Trophoblast cell (in vitro differentiated cells and primary cell): ENCODE results near the gene GATAD1.
A peak's percentile ranks its signal among the peaks of the same experiment; 100 is the strongest.

Source experiments
- DNase-seq, 2 donors: peaks; one replicate each; pipeline ENCODE4 v3.0.0-alpha.2; 2016
- H2AFZ ChIP-seq: 2 replicates; pipeline ENCODE4 v1.6.1; 2013; ENCODE audit warnings: low read length, moderate library complexity, mild to moderate bottlenecking; ENCODE audit not compliant: insufficient read depth, poor library complexity
- H2AK5ac ChIP-seq: 2 replicates; pipeline ENCODE4 v1.6.1; 2013; ENCODE audit warnings: mild to moderate bottlenecking, low read length
- H2BK120ac ChIP-seq: 2 replicates; pipeline ENCODE4 v1.6.1; 2013; ENCODE audit warnings: low read length, mild to moderate bottlenecking, moderate library complexity; ENCODE audit not compliant: insufficient read depth, poor library complexity
- H2BK12ac ChIP-seq: 2 replicates; pipeline ENCODE4 v1.6.1; 2013; ENCODE audit warnings: mild to moderate bottlenecking, low read length, moderate library complexity
- H2BK5ac ChIP-seq: 2 replicates; pipeline ENCODE4 v1.6.1; 2013; ENCODE audit warnings: low read length, low read depth, moderate library complexity, mild to moderate bottlenecking; ENCODE audit not compliant: poor library complexity
- H3K14ac ChIP-seq: 2 replicates; pipeline ENCODE4 v1.6.1; 2013; ENCODE audit warnings: mild to moderate bottlenecking, low read length
- H3K18ac ChIP-seq: 2 replicates; pipeline ENCODE4 v1.6.1; 2013; ENCODE audit warnings: mild to moderate bottlenecking, low read length
- H3K23ac ChIP-seq: 2 replicates; pipeline ENCODE4 v1.6.1; 2013; ENCODE audit warnings: low read length
- H3K27ac ChIP-seq: 2 replicates; pipeline ENCODE4 v1.5.1; 2013; ENCODE audit warnings: low read depth, mild to moderate bottlenecking, inconsistent platforms, low read length, moderate library complexity
- H3K27me3 ChIP-seq: 2 replicates; pipeline ENCODE4 v1.6.1; 2013; ENCODE audit warnings: inconsistent platforms, mild to moderate bottlenecking, low read length, moderate library complexity; ENCODE audit not compliant: insufficient read depth
- H3K36me3 ChIP-seq, 2 experiments: 1 replicate in 1 of 2; 2 replicates in 1 of 2; pipeline ENCODE4 v1.6.1; 2013; ENCODE audit warnings: low read length in 2 of 2, mild to moderate bottlenecking in 2 of 2, moderate library complexity in 1 of 2; ENCODE audit not compliant: insufficient read depth in 2 of 2, control insufficient read depth in 1 of 2
- H3K4ac ChIP-seq: 2 replicates; pipeline ENCODE4 v1.6.1; 2013; ENCODE audit warnings: low read depth, mild to moderate bottlenecking, low read length, moderate library complexity
- H3K4me1 ChIP-seq, 2 experiments: 1 replicate in 1 of 2; 2 replicates in 1 of 2; pipeline ENCODE4 v1.6.1; 2013; ENCODE audit warnings: low read length in 2 of 2, mild to moderate bottlenecking in 2 of 2, moderate library complexity in 1 of 2; ENCODE audit not compliant: insufficient read depth in 2 of 2, control insufficient read depth in 1 of 2
- H3K4me2 ChIP-seq: 2 replicates; pipeline ENCODE4 v1.6.1; 2013; ENCODE audit warnings: inconsistent platforms, mild to moderate bottlenecking, low read length, moderate library complexity
- H3K4me3 ChIP-seq: 2 replicates; pipeline ENCODE4 v1.5.1; 2013; ENCODE audit warnings: mild to moderate bottlenecking, low read depth, low read length, inconsistent platforms
- H3K79me1 ChIP-seq: one replicate; pipeline ENCODE4 v1.6.1; 2013; ENCODE audit warnings: low read length
- H3K79me2 ChIP-seq: 2 replicates; pipeline ENCODE4 v1.6.1; 2013; ENCODE audit warnings: low read length, mild to moderate bottlenecking; ENCODE audit not compliant: control insufficient read depth, insufficient read depth, poor library complexity
- H3K9ac ChIP-seq: 2 replicates; pipeline ENCODE4 v1.6.1; 2013; ENCODE audit warnings: mild to moderate bottlenecking, low read length
- H3K9me3 ChIP-seq: 2 replicates; pipeline ENCODE4 v1.6.1; 2013; ENCODE audit warnings: low read depth, mild to moderate bottlenecking, control low read depth, inconsistent platforms, low read length; ENCODE audit not compliant: insufficient read depth
- H4K12ac ChIP-seq: 2 replicates; pipeline ENCODE4 v1.6.1; 2013; ENCODE audit warnings: low read depth, mild to moderate bottlenecking, low read length, moderate library complexity
- H4K8ac ChIP-seq: 2 replicates; pipeline ENCODE4 v1.6.1; 2013; ENCODE audit warnings: low read depth, mild to moderate bottlenecking, low read length, moderate library complexity
- H4K91ac ChIP-seq: one replicate; pipeline ENCODE4 v1.6.1; 2013; ENCODE audit warnings: low read depth, mild to moderate bottlenecking, low read length, moderate library complexity
- WGBS: extraction: QIAGEN DNeasy Blood & Tissue Kit; methylation state at CpG from one replicate; pipeline ENCODE4 v1.1.7; 2013; ENCODE audit warnings: missing lambda C conversion rate; ENCODE audit not compliant: insufficient read length, insufficient coverage; ENCODE audit errors: extremely low coverage; 5-methylcytosine and 5-hydroxymethylcytosine counted together

Gene GATAD1

GRCh38 chr7:92421676-92422435, 25.4 kb upstream of the GATAD1 start:
- no peak overlapping the region for H3K4me3 ChIP-seq
- H3K23ac ChIP-seq: no peak overlapping the region
- peaks cover 7% of the 10 kb centered on the region for H3K79me1 ChIP-seq
- no peak overlapping the region for H3K14ac ChIP-seq
- no peak for DNase-seq
- no CpG with 5 or more reads among the region's 5 CpGs for WGBS
- H2BK5ac ChIP-seq: no peak overlapping the region
- H4K8ac ChIP-seq: no peak overlapping the region
- no peak overlapping the region for H3K27ac ChIP-seq
- no peak overlapping the region for H3K4ac ChIP-seq
- H3K27me3 ChIP-seq: no peaks in the 10 kb centered on the region
- peak overlapping the region; percentile 16 for H2BK120ac ChIP-seq
- H3K4me1 ChIP-seq: no peaks in the 10 kb centered on the region
- no peak overlapping the region for H3K9ac ChIP-seq
- H4K91ac ChIP-seq: no peak overlapping the region
- no peak overlapping the region for H2BK12ac ChIP-seq
- H3K79me2 ChIP-seq: peaks cover 2% of the 10 kb centered on the region
- no peaks in the 10 kb centered on the region for H3K36me3 ChIP-seq
- H2AFZ ChIP-seq: no peak overlapping the region
- H4K12ac ChIP-seq: no peak overlapping the region
- no peak overlapping the region for H3K18ac ChIP-seq
- no peaks in the 10 kb centered on the region for H3K9me3 ChIP-seq
- H2AK5ac ChIP-seq: no peak overlapping the region
- no peak overlapping the region for H3K4me2 ChIP-seq

GRCh38 chr7:92422926-92423325, 24.4 kb upstream of the GATAD1 start:
- Histone ChIP-seq H3K23ac (no peak overlapping the region), H3K4me3 (no peak overlapping the region), H3K9me3 (no peaks in the 10 kb centered on the region), H3K14ac (no peak overlapping the region), H2BK5ac (no peak overlapping the region), H3K18ac (no peak overlapping the region), H4K8ac (no peak overlapping the region), H3K9ac (no peak overlapping the region), H2AK5ac (no peak overlapping the region), H3K4ac (no peak overlapping the region), H3K4me2 (no peak overlapping the region), H3K36me3 (no peaks in the 10 kb centered on the region), H2BK12ac (peak overlapping the region; percentile 19), H3K4me1 (no peaks in the 10 kb centered on the region), H2AFZ (no peak overlapping the region), H3K27ac (no peak overlapping the region), H4K12ac (no peak overlapping the region), H3K79me2 (peaks cover 2% of the 10 kb centered on the region), H3K27me3 (no peaks in the 10 kb centered on the region), H2BK120ac (no peak overlapping the region), H4K91ac (no peak overlapping the region), H3K79me1 (peaks cover 7% of the 10 kb centered on the region)
- WGBS: no CpG with 5 or more reads among the region's 6 CpGs
- no peak for DNase-seq

- Histone ChIP-seq H2BK12ac (no peak overlapping the region), H3K18ac (no peak overlapping the region), H3K14ac (no peak overlapping the region), H3K79me2 (peaks cover 2% of the 10 kb centered on the region), H2AFZ (no peak overlapping the region), H3K9ac (no peak overlapping the region), H3K4me1 (no peaks in the 10 kb centered on the region), H3K4me2 (no peak overlapping the region), H3K36me3 (no peaks in the 10 kb centered on the region), H3K9me3 (no peaks in the 10 kb centered on the region), H3K4me3 (peak overlapping the region; percentile 57), H3K27me3 (no peaks in the 10 kb centered on the region), H4K12ac (no peak overlapping the region), H2BK120ac (no peak overlapping the region), H3K4ac (no peak overlapping the region), H3K27ac (no peak overlapping the region), H3K79me1 (peaks cover 7% of the 10 kb centered on the region), H2BK5ac (no peak overlapping the region), H2AK5ac (no peak overlapping the region), H4K91ac (peak overlapping the region; percentile 7), H3K23ac (peak overlapping the region; percentile 91), H4K8ac (no peak overlapping the region)
- no peak for DNase-seq
- 100% methylated on average over 2 of the region's 5 CpGs for WGBS
Measured at GRCh38 chr7:92423710-92424131, 23.6 kb upstream of the GATAD1 start.

GRCh38 chr7:92425311-92425947, 21.9 kb upstream of the GATAD1 start:
- Histone ChIP-seq H3K27me3 (no peaks in the 10 kb centered on the region), H2BK5ac (peak overlapping the region; percentile 27), H3K23ac (no peak overlapping the region), H3K9ac (no peak overlapping the region), H3K79me2 (peaks cover 2% of the 10 kb centered on the region), H3K79me1 (peaks cover 7% of the 10 kb centered on the region), H3K4me2 (no peak overlapping the region), H4K8ac (peak overlapping the region; percentile 16), H2AK5ac (peak overlapping the region; percentile 41), H3K36me3 (no peaks in the 10 kb centered on the region), H2BK12ac (peak overlapping the region; percentile 36), H2BK120ac (peak overlapping the region; percentile 31), H4K91ac (peak overlapping the region; percentile 89), H3K4me3 (no peak overlapping the region), H3K4me1 (no peaks in the 10 kb centered on the region), H2AFZ (no peak overlapping the region), H4K12ac (no peak overlapping the region), H3K18ac (no peak overlapping the region), H3K4ac (no peak overlapping the region), H3K14ac (no peak overlapping the region), H3K27ac (no peak overlapping the region), H3K9me3 (no peaks in the 10 kb centered on the region)
- DNase-seq: peak; percentile 18 to 31
- WGBS: no CpG with 5 or more reads among the region's 20 CpGs
